DND-41 (cell line): ENCODE data around the gene DDX27.

Experiments
- ATAC-seq: fragments of 200-7000 bp; cut with Tn5 transposase; 3 replicates; pipeline ENCODE4 v1.9.1; 2021; ENCODE audit warnings: low read depth; ENCODE audit not compliant: insufficient read depth
- DNase-seq: peaks from one replicate; pipeline ENCODE4 v3.0.0-alpha.2; 2020
- H2AFZ ChIP-seq: 2 replicates; pipeline ENCODE4 v1.6.0; 2012; ENCODE audit warnings: low read depth, low read length
- H3K27ac ChIP-seq: 2 replicates; pipeline ENCODE4 v1.5.1; 2012; ENCODE audit warnings: low read length, inconsistent platforms
- H3K27me3 ChIP-seq: fragments of 200-600 bp; sonication (generic); 2 replicates; pipeline ENCODE4 v1.6.0; 2012; ENCODE audit warnings: low read length, mild to moderate bottlenecking, inconsistent platforms; ENCODE audit not compliant: insufficient read depth, poor library complexity
- H3K36me3 ChIP-seq: 2 replicates; pipeline ENCODE4 v1.5.1; 2012; ENCODE audit warnings: low read length, inconsistent platforms; ENCODE audit not compliant: insufficient read depth
- H3K4me1 ChIP-seq: 2 replicates; pipeline ENCODE4 v1.5.1; 2012; ENCODE audit warnings: mild to moderate bottlenecking, low read length; ENCODE audit not compliant: insufficient read depth
- H3K4me2 ChIP-seq: 2 replicates; pipeline ENCODE4 v1.6.0; 2012; ENCODE audit warnings: mild to moderate bottlenecking, moderate library complexity, low read length, inconsistent platforms; ENCODE audit not compliant: insufficient read depth
- H3K4me3 ChIP-seq, 2 experiments: fragments of 200-600 bp in 1 of 2; shearing (Covaris generic) in 1 of 2; 2 replicates each; pipeline ENCODE4 v1.5.1; 2012 to 2016; ENCODE audit warnings: inconsistent platforms in 2 of 2, low read length in 2 of 2, mild to moderate bottlenecking in 2 of 2, low read depth in 1 of 2, moderate library complexity in 1 of 2
- H3K79me2 ChIP-seq: 2 replicates; pipeline ENCODE4 v1.6.0; 2012; ENCODE audit warnings: low read length, inconsistent platforms; ENCODE audit not compliant: insufficient read depth
- H3K9ac ChIP-seq: 2 replicates; pipeline ENCODE4 v1.6.0; 2012; ENCODE audit warnings: low read depth, mild to moderate bottlenecking, inconsistent platforms, low read length, moderate library complexity
- H3K9me3 ChIP-seq: 2 replicates; pipeline ENCODE4 v1.5.1; 2012; ENCODE audit warnings: low read length, moderate library complexity, mild to moderate bottlenecking, inconsistent platforms; ENCODE audit not compliant: insufficient read depth, severe bottlenecking
- H4K20me1 ChIP-seq: 2 replicates; pipeline ENCODE4 v1.6.0; 2012; ENCODE audit warnings: low read length; ENCODE audit not compliant: insufficient read depth
- EZH2 ChIP-seq: IDR thresholded peaks from 3 replicates; pipeline ENCODE4 v1.6.1; 2012; ENCODE audit warnings: borderline replicate concordance, low read depth, mild to moderate bottlenecking, moderate library complexity, low read length, inconsistent platforms; ENCODE audit not compliant: severe bottlenecking
- TF ChIP-seq, protein P1 (sequence below): IDR thresholded peaks from 2 replicates; pipeline ENCODE4 v1.5.1; 2012; ENCODE audit warnings: borderline replicate concordance, low read length, moderate library complexity, mild to moderate bottlenecking; ENCODE audit not compliant: poor library complexity, severe bottlenecking; ENCODE audit errors: extremely low read depth

Gene DDX27

DNA sequence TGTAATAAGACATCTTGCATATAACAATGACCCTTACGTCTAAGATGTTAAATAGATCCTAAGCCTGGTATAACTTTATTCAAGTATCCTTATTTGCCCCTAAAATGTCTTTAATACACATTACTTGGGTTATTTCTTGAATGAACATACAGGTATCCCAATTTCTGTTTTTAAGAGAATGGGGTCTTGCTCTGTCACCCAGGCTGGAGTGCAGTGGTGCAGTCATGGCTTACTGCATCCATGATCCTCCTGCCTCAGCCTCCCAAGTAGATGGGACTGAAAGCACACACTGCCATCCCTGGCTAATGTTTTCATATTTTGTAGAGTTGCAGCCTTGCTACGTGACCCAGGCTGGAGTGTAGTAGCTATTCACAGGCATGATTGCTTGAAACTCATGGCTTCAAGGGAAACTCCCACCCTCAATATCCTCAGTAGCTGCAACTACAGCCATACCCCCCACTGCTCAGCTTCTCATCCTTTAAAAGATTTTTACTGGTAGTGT lies 69.1 kb downstream of the DDX27 start:
- DNase-seq (no peak), ATAC-seq (no peak)
- no peak overlapping the region for H2AFZ ChIP-seq
- TF ChIP-seq, protein P1, sequence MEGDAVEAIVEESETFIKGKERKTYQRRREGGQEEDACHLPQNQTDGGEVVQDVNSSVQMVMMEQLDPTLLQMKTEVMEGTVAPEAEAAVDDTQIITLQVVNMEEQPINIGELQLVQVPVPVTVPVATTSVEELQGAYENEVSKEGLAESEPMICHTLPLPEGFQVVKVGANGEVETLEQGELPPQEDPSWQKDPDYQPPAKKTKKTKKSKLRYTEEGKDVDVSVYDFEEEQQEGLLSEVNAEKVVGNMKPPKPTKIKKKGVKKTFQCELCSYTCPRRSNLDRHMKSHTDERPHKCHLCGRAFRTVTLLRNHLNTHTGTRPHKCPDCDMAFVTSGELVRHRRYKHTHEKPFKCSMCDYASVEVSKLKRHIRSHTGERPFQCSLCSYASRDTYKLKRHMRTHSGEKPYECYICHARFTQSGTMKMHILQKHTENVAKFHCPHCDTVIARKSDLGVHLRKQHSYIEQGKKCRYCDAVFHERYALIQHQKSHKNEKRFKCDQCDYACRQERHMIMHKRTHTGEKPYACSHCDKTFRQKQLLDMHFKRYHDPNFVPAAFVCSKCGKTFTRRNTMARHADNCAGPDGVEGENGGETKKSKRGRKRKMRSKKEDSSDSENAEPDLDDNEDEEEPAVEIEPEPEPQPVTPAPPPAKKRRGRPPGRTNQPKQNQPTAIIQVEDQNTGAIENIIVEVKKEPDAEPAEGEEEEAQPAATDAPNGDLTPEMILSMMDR: no peak
- TF ChIP-seq EZH2: no peak
- peaks cover 31% of the 10 kb centered on the region for H3K4me1 ChIP-seq
- peaks cover 28% of the 10 kb centered on the region for H3K9me3 ChIP-seq
- H3K36me3 ChIP-seq: peaks cover 94% of the 10 kb centered on the region
- no peak overlapping the region; the same call in 1 of the 2 replicates for H3K4me2 ChIP-seq
- no peak overlapping the region for H3K4me3 ChIP-seq
- H3K27ac ChIP-seq: no peak overlapping the region
- no peaks in the 10 kb centered on the region for H3K27me3 ChIP-seq
- H3K9ac ChIP-seq: no peak overlapping the region
- peaks cover 70% of the 10 kb centered on the region for H4K20me1 ChIP-seq
- peaks cover 51% of the 10 kb centered on the region for H3K79me2 ChIP-seq

DNA sequence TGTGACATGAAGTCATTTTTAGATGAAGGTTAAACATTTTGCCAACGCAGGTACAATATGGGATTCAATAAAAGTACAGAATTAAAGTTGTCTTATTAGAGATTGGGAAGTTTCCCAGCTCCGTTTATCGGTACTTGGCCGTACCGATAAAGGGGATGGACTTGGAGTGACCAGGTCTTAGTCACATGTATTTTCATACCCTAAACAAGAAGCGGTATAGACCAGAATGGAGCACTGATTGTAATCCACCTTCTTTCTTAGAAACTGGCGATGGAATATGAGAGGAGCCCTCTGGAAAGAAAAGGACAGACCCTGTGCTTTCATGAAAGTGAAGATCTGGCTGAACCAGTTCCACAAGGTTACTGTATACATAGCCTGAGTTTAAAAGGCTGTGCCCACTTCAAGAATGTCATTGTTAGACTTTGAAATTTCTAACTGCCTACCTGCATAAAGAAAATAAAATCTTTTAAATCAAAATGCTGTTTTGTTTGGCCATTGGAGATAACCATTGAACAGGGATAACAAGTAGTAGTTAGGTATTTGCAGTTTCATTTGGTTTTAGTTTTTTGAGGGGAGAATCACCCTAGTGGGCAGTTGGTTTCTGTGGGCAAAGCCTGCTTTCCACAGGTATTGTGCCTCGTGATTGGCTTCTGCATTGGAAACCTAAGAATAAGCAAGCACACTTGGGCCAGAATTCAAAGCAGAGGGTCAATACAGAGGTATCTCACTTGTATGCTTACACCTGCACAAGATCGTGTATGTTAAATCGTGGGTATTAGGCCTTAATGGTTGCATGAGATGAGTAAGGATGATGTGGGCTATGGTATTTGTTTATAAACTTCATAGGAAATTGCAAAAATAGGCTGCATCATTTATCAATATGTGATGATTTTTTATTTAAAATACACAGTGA lies 69.8 kb downstream of the DDX27 start:
- no peak overlapping the region for H3K27ac ChIP-seq
- no peak overlapping the region for H3K4me3 ChIP-seq
- peaks cover 86% of the 10 kb centered on the region for H3K36me3 ChIP-seq
- DNase-seq (no peak), ATAC-seq (no peak)
- H4K20me1 ChIP-seq: peaks cover 63% of the 10 kb centered on the region
- H3K9me3 ChIP-seq: peaks cover 25% of the 10 kb centered on the region
- no peak overlapping the region for H3K9ac ChIP-seq
- no peak overlapping the region for H2AFZ ChIP-seq
- H3K27me3 ChIP-seq: no peaks in the 10 kb centered on the region
- peaks cover 43% of the 10 kb centered on the region for H3K79me2 ChIP-seq
- TF ChIP-seq, protein P1: no peak
- no peak for TF ChIP-seq EZH2
- H3K4me2 ChIP-seq: no peak overlapping the region
- H3K4me1 ChIP-seq: peaks cover 23% of the 10 kb centered on the region; the same call in 1 of the 2 replicates

DNA sequence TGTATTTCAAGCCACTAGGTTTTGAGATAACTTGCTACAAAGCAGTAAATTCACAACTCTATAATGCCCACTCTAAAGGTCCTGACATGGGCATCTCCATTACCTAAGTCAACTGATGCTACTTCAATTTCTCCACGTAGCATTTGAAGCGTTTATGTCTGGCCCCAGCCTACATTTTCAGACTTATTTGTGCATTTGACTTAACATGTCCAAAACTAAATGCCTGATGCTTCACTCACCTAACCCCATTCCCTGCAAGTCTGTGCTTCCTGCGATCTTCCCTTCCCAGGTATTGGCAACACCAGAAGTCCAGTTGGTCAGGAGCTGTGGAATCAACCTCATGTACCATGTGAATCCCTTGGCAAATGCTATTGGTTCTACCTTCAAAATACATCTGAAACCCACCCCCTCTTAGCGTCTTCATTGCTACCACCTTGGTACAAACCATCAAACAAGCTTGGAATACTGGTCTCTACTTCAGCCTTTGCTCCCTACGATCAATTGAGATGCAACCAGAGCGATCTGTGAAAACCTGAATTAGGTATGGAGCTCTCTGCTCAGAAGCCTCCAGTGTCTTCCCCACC lies 71.5 kb downstream of the DDX27 start:
- Histone ChIP-seq H3K36me3 (peaks cover 74% of the 10 kb centered on the region), H3K4me3 (no peak overlapping the region), H3K79me2 (peaks cover 28% of the 10 kb centered on the region), H3K27me3 (no peaks in the 10 kb centered on the region), H3K9ac (no peak overlapping the region), H3K9me3 (peaks cover 17% of the 10 kb centered on the region), H4K20me1 (peaks cover 48% of the 10 kb centered on the region), H3K4me1 (peaks cover 12% of the 10 kb centered on the region; the same call in 1 of the 2 replicates), H3K27ac (no peak overlapping the region), H3K4me2 (no peak overlapping the region), H2AFZ (no peak overlapping the region)
- TF ChIP-seq, protein P1: no peak
- no peak for TF ChIP-seq EZH2
- peak; percentile 14; the same call in 1 of the 3 replicates for ATAC-seq
- no peak for DNase-seq
